Ishikawa (cell line): ENCODE data around the gene CHN2.

Experiments
- EGR1 ChIP-seq: IDR thresholded peaks from 2 replicates; pipeline ENCODE4 v1.6.1; 2012
- RAD21 ChIP-seq: IDR thresholded peaks from 2 replicates; pipeline ENCODE4 v1.6.1; 2012; ENCODE audit warnings: low read depth
- REST ChIP-seq: IDR thresholded peaks from 2 replicates; pipeline ENCODE4 v1.6.1; 2012; ENCODE audit warnings: low read depth, mild to moderate bottlenecking
- TAF1 ChIP-seq: IDR thresholded peaks from 2 replicates; pipeline ENCODE4 v1.6.1; 2012; ENCODE audit warnings: low read depth, mild to moderate bottlenecking
- TEAD4 ChIP-seq: IDR thresholded peaks from 2 replicates; pipeline ENCODE4 v1.6.1; 2012

- no peak for TF ChIP-seq EGR1
- no peak for TF ChIP-seq TAF1
- TF ChIP-seq TEAD4: no peak
- TF ChIP-seq REST: no peak
- no peak for TF ChIP-seq RAD21
Observed at GRCh38 chr7:29340696-29341095, 146.1 kb downstream of the CHN2 start.
